A549 (cell line): ENCODE results near the gene RRBP1. TPM values are rescaled to one million over a fixed set of nuclear protein-coding genes. Genes with fewer than 3 reads are reported as not detected.

ENCODE experiments used
- ATAC-seq, 2 experiments: fragments of 200-7000 bp in 1 of 2; fragments of >200 bp in 1 of 2; cut with Nextera tagmentation in 1 of 2; cut with Tn5 transposase in 1 of 2; 3 replicates each; pipeline versions ENCODE4 v1.8.0 to v1.9.1; 2018 to 2020; ENCODE audit warnings: mild to moderate bottlenecking in 1 of 2, moderate library complexity in 1 of 2
- CTCF ChIA-PET: fragments of 300-600 bp; sonication (Branson Sonifier 250); formaldehyde crosslinking; extraction: SDS; loops from one replicate; lab custom pipeline; 2021; ENCODE audit warnings: antibody characterized with exemption, inconsistent platforms; lab: Yijun Ruan, JAX
- POLR2A ChIA-PET: fragments of 350-600 bp; formaldehyde crosslinking; extraction: SDS; loops from one replicate; lab custom pipeline; 2021; ENCODE audit warnings: antibody characterized with exemption, inconsistent platforms; lab: Yijun Ruan, JAX
- DNase-seq, 2 experiments: peaks; one replicate each; pipeline versions ENCODE4 v3.0.0 to v3.0.0-alpha.2; 2011 to 2016; ENCODE audit warnings: low read depth in 1 of 2, low spot score in 1 of 2
- FAIRE-seq: peaks from 2 replicates; lab custom pipeline; 2011; peaks lifted over from hg19 to GRCh38; lab: Jason Lieb, UNC
- H3K27ac ChIP-seq, 2 experiments: fragments of >200 bp; sonication (Bioruptor Twin); formaldehyde crosslinking; 3 replicates each; pipeline ENCODE4 v1.5.1; 2016 to 2017
- H3K4me1 ChIP-seq: fragments of >200 bp; sonication (Bioruptor Twin); formaldehyde crosslinking; 3 replicates; pipeline ENCODE4 v1.6.1; 2016
- H3K4me2 ChIP-seq: fragments of >200 bp; sonication (Bioruptor Twin); formaldehyde crosslinking; 3 replicates; pipeline ENCODE4 v1.6.1; 2016
- H3K4me3 ChIP-seq: fragments of >200 bp; sonication (Bioruptor Twin); formaldehyde crosslinking; 3 replicates; pipeline ENCODE4 v1.5.1; 2016
- H3K9me3 ChIP-seq: fragments of >200 bp; sonication (Bioruptor Twin); formaldehyde crosslinking; 3 replicates; pipeline ENCODE4 v1.6.1; 2016
- CBX2 ChIP-seq: fragments of 200-600 bp; sonication (generic); IDR thresholded peaks from 2 replicates; pipeline ENCODE4 v1.6.1; 2016; ENCODE audit warnings: low read depth, mild to moderate bottlenecking, borderline replicate concordance
- CEBPB ChIP-seq, 2 experiments: fragments of >200 bp in 1 of 2; sonication (Bioruptor Twin) in 1 of 2; formaldehyde crosslinking in 1 of 2; IDR thresholded peaks; 2 replicates each; pipeline ENCODE4 v1.6.1; 2012 to 2016
- CHD2 ChIP-seq: fragments of 150-350 bp; IDR thresholded peaks from 2 replicates; pipeline ENCODE4 v1.6.1; 2014; ENCODE audit warnings: low read length; ENCODE audit not compliant: partially characterized antibody
- EHF ChIP-seq: fragments of 250-450 bp; sonication (Bioruptor Pico); IDR thresholded peaks from 2 replicates; pipeline ENCODE4 v1.5.0; 2020; ENCODE audit warnings: mild to moderate bottlenecking
- EP300 ChIP-seq, 2 experiments: fragments of >200 bp; sonication (Bioruptor Twin); formaldehyde crosslinking; IDR thresholded peaks; 2 replicates in 1 of 2; 3 replicates in 1 of 2; pipeline ENCODE4 v1.6.1; 2016 to 2017
- FOSB ChIP-seq: fragments of 250-450 bp; sonication (Bioruptor Pico); IDR thresholded peaks from 2 replicates; pipeline ENCODE4 v1.5.0; 2020; ENCODE audit warnings: mild to moderate bottlenecking, moderate library complexity
- GATA3 ChIP-seq: IDR thresholded peaks from 2 replicates; pipeline ENCODE4 v1.6.1; 2012; ENCODE audit warnings: borderline replicate concordance
- HDAC2 ChIP-seq: fragments of 200-600 bp; sonication (generic); IDR thresholded peaks from 2 replicates; pipeline ENCODE4 v1.6.1; 2016
- HEYL ChIP-seq: fragments of 250-450 bp; sonication (Bioruptor Pico); IDR thresholded peaks from 2 replicates; pipeline ENCODE4 v1.8.0; 2021; ENCODE audit warnings: mild to moderate bottlenecking, moderate library complexity
- HOXB13 ChIP-seq: fragments of 250-450 bp; sonication (Bioruptor Pico); IDR thresholded peaks from 2 replicates; pipeline ENCODE4 v1.5.0; 2020; ENCODE audit warnings: low read depth, mild to moderate bottlenecking, moderate library complexity
- KDM1A ChIP-seq: fragments of 200-600 bp; sonication (generic); IDR thresholded peaks from 2 replicates; pipeline ENCODE4 v1.6.1; 2016; ENCODE audit warnings: low read depth, mild to moderate bottlenecking
- MYC ChIP-seq: IDR thresholded peaks from 2 replicates; pipeline ENCODE4 v1.6.1; 2012; ENCODE audit warnings: mild to moderate bottlenecking, inconsistent platforms, low read length, improper control_type of control experiment, borderline replicate concordance
- NFE2L2 ChIP-seq: fragments of 150-350 bp; conservative IDR thresholded peaks from 2 replicates; pipeline ENCODE4 v1.6.1; 2014; ENCODE audit warnings: low read length
- POLR2A ChIP-seq: IDR thresholded peaks from 2 replicates; pipeline ENCODE4 v1.6.1; 2012; ENCODE audit warnings: mild to moderate bottlenecking, low read length
- RAD21 ChIP-seq, 2 experiments: fragments of >200 bp in 1 of 2; sonication (Bioruptor Twin) in 1 of 2; formaldehyde crosslinking in 1 of 2; IDR thresholded peaks in 1 of 2; conservative IDR thresholded peaks in 1 of 2; 2 replicates in 1 of 2; 3 replicates in 1 of 2; pipeline ENCODE4 v1.6.1; 2012 to 2018; ENCODE audit warnings: inconsistent platforms in 1 of 2
- RARB ChIP-seq: fragments of 250-450 bp; sonication (Bioruptor Pico); IDR thresholded peaks from 2 replicates; pipeline ENCODE4 v1.8.0; 2021; ENCODE audit warnings: mild to moderate bottlenecking, moderate library complexity
- RFX5 ChIP-seq: fragments of 450-650 bp; IDR thresholded peaks from 2 replicates; pipeline ENCODE4 v1.7.1; 2014; ENCODE audit warnings: antibody characterized with exemption, mild to moderate bottlenecking, moderate library complexity
- RNF2 ChIP-seq: fragments of 200-600 bp; sonication (generic); IDR thresholded peaks from 2 replicates; pipeline ENCODE4 v1.6.1; 2016; ENCODE audit warnings: low read depth, mild to moderate bottlenecking, antibody characterized with exemption, moderate library complexity, borderline replicate concordance
- SMC3 ChIP-seq: fragments of >200 bp; sonication (Bioruptor Twin); formaldehyde crosslinking; IDR thresholded peaks from 3 replicates; pipeline ENCODE4 v1.6.1; 2018; ENCODE audit warnings: inconsistent platforms
- SREBF2 ChIP-seq: fragments of 450-650 bp; IDR thresholded peaks from 2 replicates; pipeline ENCODE4 v1.6.1; 2014; ENCODE audit warnings: mild to moderate bottlenecking, moderate library complexity
- TFCP2L1 ChIP-seq: fragments of 250-450 bp; sonication (Bioruptor Pico); IDR thresholded peaks from 2 replicates; pipeline ENCODE4 v1.5.0; 2021; ENCODE audit warnings: mild to moderate bottlenecking
- TP53 ChIP-seq: fragments of 250-450 bp; sonication (Bioruptor Pico); IDR thresholded peaks from 2 replicates; pipeline ENCODE4 v1.5.0; 2021; ENCODE audit warnings: mild to moderate bottlenecking, moderate library complexity
- ZFP36 ChIP-seq: fragments of 450-650 bp; IDR thresholded peaks from 2 replicates; pipeline ENCODE4 v1.6.1; 2014; ENCODE audit warnings: borderline replicate concordance; ENCODE audit not compliant: partially characterized antibody
- WGBS: methylation state at CpG from one replicate; pipeline ENCODE4 v1.1.6; 2017; ENCODE audit errors: missing lambda C conversion rate; 5-methylcytosine and 5-hydroxymethylcytosine counted together
- polyA plus RNA-seq, 4 experiments: library from polyadenylated mRNA; depleted of rRNA in 3 of 4; stranded (reverse); fragments of >200 nt; fragmentation: RNase III in 1 of 4; extraction: RNeasy Plus Mini Kit Qiagen cat#74134 plus additional on column Dnase treatment in 1 of 4; gene quantifications; 2 replicates in 3 of 4; 3 replicates in 1 of 4; pipeline ENCODE4 v1.2.3, GENCODE V29; 2011 to 2017
- TF ChIP-seq, protein P1 (sequence below): IDR thresholded peaks from 2 replicates; pipeline ENCODE4 v1.6.1; 2012; ENCODE audit warnings: low read depth, borderline replicate concordance
- TF ChIP-seq, protein P2 (sequence below): fragments of 450-650 bp; IDR thresholded peaks from 2 replicates; pipeline ENCODE4 v1.6.1; 2014; ENCODE audit warnings: antibody characterized with exemption
- TF ChIP-seq, protein P3 (sequence below): fragments of 250-450 bp; sonication (Bioruptor Pico); IDR thresholded peaks from 2 replicates; pipeline ENCODE4 v1.5.0; 2021; ENCODE audit warnings: mild to moderate bottlenecking, moderate library complexity, borderline replicate concordance
- TF ChIP-seq, protein P4 (sequence below): IDR thresholded peaks from 2 replicates; pipeline ENCODE4 v1.6.1; 2012
- TF ChIP-seq, protein P5 (sequence below): fragments of >200 bp; sonication (Bioruptor Twin); formaldehyde crosslinking; IDR thresholded peaks from 2 replicates; pipeline ENCODE4 v1.6.1; 2016
- TF ChIP-seq, protein P6 (sequence below): IDR thresholded peaks from 2 replicates; pipeline ENCODE4 v1.6.1; 2012
- TF ChIP-seq, protein P7 (sequence below): fragments of 200-600 bp; sonication (generic); IDR thresholded peaks from 2 replicates; pipeline ENCODE4 v1.6.1; 2016; ENCODE audit warnings: antibody characterized with exemption, mild to moderate bottlenecking, moderate library complexity

The RRBP1 gene
- polyA plus RNA-seq, 2 of the 4 experiments (the other 2 are of a cell fraction): 51.6 to 79.6 TPM

DNA sequence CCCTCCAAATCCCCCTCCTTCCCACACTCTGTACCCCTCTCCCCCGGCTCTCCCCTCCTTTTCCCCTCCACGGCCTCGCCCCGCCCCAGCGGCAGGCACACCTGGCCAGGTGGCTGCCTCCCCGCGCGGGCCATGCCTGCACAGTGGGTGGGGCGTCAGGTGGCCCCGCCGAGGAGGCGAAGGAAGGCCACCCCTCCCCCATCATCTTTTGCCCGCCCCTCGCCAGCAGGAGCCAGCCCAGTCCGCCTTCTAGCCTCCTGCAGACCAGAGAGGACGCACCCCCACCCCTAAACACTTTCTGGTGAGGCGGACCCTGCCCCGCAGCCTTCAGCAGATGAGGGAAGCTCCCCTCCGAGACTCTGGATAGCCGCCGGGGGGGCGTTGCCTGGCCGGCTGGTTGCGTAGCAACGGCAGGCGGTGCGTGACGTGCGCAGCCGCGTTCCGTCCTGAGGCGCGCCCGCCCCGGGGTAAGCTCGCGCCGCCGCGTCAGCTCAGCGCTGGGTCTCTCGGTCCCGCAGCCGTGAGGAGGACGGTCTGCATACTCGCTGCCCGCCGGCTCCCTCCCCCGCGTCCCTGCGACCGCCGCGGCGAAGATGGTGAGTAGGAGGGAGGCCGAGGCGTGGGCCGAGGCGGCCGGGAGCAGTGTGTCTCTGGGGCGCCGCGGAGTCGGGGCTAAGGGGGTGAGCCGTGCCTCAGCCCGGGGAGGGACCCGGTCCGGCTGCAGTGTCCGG is 112.3 kb downstream of the RRBP1 start, which contains the start of gene DSTN (continued):
- TF ChIP-seq, protein P1, sequence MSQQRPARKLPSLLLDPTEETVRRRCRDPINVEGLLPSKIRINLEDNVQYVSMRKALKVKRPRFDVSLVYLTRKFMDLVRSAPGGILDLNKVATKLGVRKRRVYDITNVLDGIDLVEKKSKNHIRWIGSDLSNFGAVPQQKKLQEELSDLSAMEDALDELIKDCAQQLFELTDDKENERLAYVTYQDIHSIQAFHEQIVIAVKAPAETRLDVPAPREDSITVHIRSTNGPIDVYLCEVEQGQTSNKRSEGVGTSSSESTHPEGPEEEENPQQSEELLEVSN: no peak
- TF ChIP-seq, protein P2, sequence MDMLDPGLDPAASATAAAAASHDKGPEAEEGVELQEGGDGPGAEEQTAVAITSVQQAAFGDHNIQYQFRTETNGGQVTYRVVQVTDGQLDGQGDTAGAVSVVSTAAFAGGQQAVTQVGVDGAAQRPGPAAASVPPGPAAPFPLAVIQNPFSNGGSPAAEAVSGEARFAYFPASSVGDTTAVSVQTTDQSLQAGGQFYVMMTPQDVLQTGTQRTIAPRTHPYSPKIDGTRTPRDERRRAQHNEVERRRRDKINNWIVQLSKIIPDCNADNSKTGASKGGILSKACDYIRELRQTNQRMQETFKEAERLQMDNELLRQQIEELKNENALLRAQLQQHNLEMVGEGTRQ: peak; percentile 63
- TF ChIP-seq EHF (CRISPR knock-in tag) (no peak), RNF2 (no peak), FOSB (CRISPR knock-in tag) (no peak), GATA3 (no peak; the same call in 1 of the 2 replicates), CHD2 (peak; percentile 44), NFE2L2 (no peak; the same call in 1 of the 2 replicates), SREBF2 (no peak), HEYL (no peak), SMC3 (no peak), RAD21 (conservative IDR thresholded peaks at IDR 0.05 in 1 of 2, IDR thresholded peaks at IDR 0.05 in 1 of 2) (peak in 1 of 2 experiments; percentile 9; a peak in 1 of 5 replicates), RFX5 (peak; percentile 73), KDM1A (no peak), MYC (no peak), CBX2 (no peak), HOXB13 (CRISPR knock-in tag) (no peak), TFCP2L1 (no peak; the same call in 1 of the 2 replicates), EP300 (IDR thresholded peaks at IDR 0.05) (peak in 1 of 2 experiments; percentile 16; a peak in 1 of 5 replicates)

DNA sequence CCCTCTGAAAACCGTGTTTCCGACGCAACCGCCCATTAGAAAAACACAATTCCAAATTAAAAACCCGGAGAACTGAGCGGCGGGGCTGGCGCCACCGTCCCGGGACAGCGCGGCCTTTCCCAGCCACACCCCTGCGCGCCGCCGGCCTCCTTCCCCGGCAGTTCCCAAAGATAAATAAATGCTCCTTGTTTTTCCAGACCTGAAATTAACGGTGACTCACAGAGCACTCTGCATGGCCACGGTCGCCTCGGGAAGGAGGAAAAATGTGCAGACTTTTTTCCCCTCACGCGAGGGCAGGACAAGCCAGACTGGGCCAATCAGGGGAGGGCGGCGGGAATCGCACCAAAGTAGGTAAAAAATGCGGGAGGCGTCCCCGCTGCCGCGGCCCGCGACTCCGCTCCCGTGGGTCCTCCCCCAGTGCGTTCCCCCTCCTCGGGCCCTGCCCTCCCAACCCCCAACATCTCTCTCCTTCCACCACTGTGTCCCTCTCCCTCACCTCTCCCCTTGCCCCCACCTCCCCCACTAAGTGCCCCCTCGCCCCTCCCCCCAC is 113.0 kb downstream of the RRBP1 start:
- DNase-seq: peak; percentile 95 to 98
- WGBS: under 1% methylated on average over 36 of the region's 38 CpGs
- CTCF ChIA-PET: interaction anchor here (1.0 to 9.2 kb wide), 8 partner anchors 8 to 48 kb away, joined by 3 to 108 read pairs (median 20); no protein-coding TSS in a partner anchor
- peak; percentile 32; the same call in 1 of the 2 replicates for TF ChIP-seq POLR2A
- peak; percentile 87; the same call in 1 of the 2 replicates for TF ChIP-seq TP53
- no peak; the same call in none of the 2 replicates for TF ChIP-seq RARB (CRISPR knock-in tag)
- TF ChIP-seq HDAC2: no peak
- TF ChIP-seq, protein P3, sequence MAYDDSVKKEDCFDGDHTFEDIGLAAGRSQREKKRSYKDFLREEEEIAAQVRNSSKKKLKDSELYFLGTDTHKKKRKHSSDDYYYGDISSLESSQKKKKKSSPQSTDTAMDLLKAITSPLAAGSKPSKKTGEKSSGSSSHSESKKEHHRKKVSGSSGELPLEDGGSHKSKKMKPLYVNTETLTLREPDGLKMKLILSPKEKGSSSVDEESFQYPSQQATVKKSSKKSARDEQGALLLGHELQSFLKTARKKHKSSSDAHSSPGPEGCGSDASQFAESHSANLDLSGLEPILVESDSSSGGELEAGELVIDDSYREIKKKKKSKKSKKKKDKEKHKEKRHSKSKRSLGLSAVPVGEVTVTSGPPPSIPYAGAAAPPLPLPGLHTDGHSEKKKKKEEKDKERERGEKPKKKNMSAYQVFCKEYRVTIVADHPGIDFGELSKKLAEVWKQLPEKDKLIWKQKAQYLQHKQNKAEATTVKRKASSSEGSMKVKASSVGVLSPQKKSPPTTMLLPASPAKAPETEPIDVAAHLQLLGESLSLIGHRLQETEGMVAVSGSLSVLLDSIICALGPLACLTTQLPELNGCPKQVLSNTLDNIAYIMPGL (CRISPR knock-in tag): 0 out of 2 replicates have a peak, but pooled peaks have one; percentile 57
- TF ChIP-seq, protein P4, sequence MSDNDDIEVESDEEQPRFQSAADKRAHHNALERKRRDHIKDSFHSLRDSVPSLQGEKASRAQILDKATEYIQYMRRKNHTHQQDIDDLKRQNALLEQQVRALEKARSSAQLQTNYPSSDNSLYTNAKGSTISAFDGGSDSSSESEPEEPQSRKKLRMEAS: peak; percentile 85
- no peak for TF ChIP-seq HOXB13 (CRISPR knock-in tag)
- TF ChIP-seq CEBPB (IDR thresholded peaks at IDR 0.05): no peak; a peak in 1 of 4 replicates
- TF ChIP-seq, protein P5, sequence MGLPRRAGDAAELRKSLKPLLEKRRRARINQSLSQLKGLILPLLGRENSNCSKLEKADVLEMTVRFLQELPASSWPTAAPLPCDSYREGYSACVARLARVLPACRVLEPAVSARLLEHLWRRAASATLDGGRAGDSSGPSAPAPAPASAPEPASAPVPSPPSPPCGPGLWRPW: no peak
- TF ChIP-seq ZFP36: peak; percentile 23
- TF ChIP-seq, protein P6, sequence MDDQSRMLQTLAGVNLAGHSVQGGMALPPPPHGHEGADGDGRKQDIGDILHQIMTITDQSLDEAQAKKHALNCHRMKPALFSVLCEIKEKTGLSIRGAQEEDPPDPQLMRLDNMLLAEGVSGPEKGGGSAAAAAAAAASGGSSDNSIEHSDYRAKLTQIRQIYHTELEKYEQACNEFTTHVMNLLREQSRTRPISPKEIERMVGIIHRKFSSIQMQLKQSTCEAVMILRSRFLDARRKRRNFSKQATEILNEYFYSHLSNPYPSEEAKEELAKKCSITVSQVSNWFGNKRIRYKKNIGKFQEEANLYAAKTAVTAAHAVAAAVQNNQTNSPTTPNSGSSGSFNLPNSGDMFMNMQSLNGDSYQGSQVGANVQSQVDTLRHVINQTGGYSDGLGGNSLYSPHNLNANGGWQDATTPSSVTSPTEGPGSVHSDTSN: peak; percentile 84
- peak; percentile 53; the same call in 1 of the 2 replicates for TF ChIP-seq GATA3
- TF ChIP-seq, protein P7, sequence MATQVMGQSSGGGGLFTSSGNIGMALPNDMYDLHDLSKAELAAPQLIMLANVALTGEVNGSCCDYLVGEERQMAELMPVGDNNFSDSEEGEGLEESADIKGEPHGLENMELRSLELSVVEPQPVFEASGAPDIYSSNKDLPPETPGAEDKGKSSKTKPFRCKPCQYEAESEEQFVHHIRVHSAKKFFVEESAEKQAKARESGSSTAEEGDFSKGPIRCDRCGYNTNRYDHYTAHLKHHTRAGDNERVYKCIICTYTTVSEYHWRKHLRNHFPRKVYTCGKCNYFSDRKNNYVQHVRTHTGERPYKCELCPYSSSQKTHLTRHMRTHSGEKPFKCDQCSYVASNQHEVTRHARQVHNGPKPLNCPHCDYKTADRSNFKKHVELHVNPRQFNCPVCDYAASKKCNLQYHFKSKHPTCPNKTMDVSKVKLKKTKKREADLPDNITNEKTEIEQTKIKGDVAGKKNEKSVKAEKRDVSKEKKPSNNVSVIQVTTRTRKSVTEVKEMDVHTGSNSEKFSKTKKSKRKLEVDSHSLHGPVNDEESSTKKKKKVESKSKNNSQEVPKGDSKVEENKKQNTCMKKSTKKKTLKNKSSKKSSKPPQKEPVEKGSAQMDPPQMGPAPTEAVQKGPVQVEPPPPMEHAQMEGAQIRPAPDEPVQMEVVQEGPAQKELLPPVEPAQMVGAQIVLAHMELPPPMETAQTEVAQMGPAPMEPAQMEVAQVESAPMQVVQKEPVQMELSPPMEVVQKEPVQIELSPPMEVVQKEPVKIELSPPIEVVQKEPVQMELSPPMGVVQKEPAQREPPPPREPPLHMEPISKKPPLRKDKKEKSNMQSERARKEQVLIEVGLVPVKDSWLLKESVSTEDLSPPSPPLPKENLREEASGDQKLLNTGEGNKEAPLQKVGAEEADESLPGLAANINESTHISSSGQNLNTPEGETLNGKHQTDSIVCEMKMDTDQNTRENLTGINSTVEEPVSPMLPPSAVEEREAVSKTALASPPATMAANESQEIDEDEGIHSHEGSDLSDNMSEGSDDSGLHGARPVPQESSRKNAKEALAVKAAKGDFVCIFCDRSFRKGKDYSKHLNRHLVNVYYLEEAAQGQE: peak; percentile 54
- peak; percentile 70; the same call in 1 of the 2 replicates for TF ChIP-seq MYC
- TF ChIP-seq EP300 (IDR thresholded peaks at IDR 0.05): peak; percentile 25 to 54; a peak in 2 of 5 replicates

More for the DNA sequence above, 113.0 kb downstream of the RRBP1 start:
- ATAC-seq (peak; percentile 71 to 85), FAIRE-seq (no peak)
- POLR2A ChIA-PET: interaction anchor here (1.0 to 3.5 kb wide), 9 partner anchors 11 to 399 kb away, joined by 3 to 127 read pairs (median 13); partner anchors contain the start of genes BFSP1, MGME1 and SNX5
- Histone ChIP-seq H3K4me3 (peak overlapping the region; percentile 87), H3K9me3 (peaks cover 4% of the 10 kb centered on the region; the same call in 1 of the 3 replicates), H3K27ac (peak overlapping the region; percentile 91 to 96), H3K4me2 (peak overlapping the region; percentile 98), H3K4me1 (peaks cover 45% of the 10 kb centered on the region)
